OCI-LY3 (cell line): ENCODE data around the gene TEAD1.

ENCODE experiments used
- H2AFZ ChIP-seq: fragments of 200-600, 300-600 bp; shearing (Covaris generic); 2 replicates; pipeline ENCODE4 v1.6.0; 2014; ENCODE audit warnings: antibody characterized with exemption, low read depth, low read length
- H3K27ac ChIP-seq: fragments of 200-600, 300-600 bp; sonication (generic); 2 replicates; pipeline ENCODE4 v1.5.1; 2014; ENCODE audit warnings: mild to moderate bottlenecking, low read length, moderate library complexity, mixed read lengths
- H3K27me3 ChIP-seq: fragments of 200-600, 300-600 bp; sonication (generic); 2 replicates; pipeline ENCODE4 v1.6.1; 2014; ENCODE audit warnings: low read depth, low read length, mixed read lengths
- H3K36me3 ChIP-seq: fragments of 200-600, 300-600 bp; sonication (generic); replicated peaks from 2 replicates; pipeline ENCODE3; 2014; ENCODE audit warnings: low read depth, low read length, mixed read lengths
- H3K4me1 ChIP-seq: fragments of 300-600, 200-600 bp; sonication (generic); 2 replicates; pipeline ENCODE4 v1.6.1; 2014; ENCODE audit warnings: low read length, mixed read lengths
- H3K4me2 ChIP-seq: fragments of 200-600, 300-600 bp; sonication (generic); 2 replicates; pipeline ENCODE4 v1.6.1; 2014; ENCODE audit warnings: low read length, mixed read lengths
- H3K4me3 ChIP-seq: fragments of 300-600, 200-600 bp; sonication (generic); 2 replicates; pipeline ENCODE4 v1.5.1; 2014; ENCODE audit warnings: antibody characterized with exemption, mild to moderate bottlenecking, low read length, moderate library complexity
- H3K79me2 ChIP-seq: fragments of 300-600, 200-600 bp; shearing (Covaris generic); 2 replicates; pipeline ENCODE4 v1.6.1; 2014; ENCODE audit warnings: mild to moderate bottlenecking, low read length, mixed read lengths
- H3K9ac ChIP-seq: fragments of 300-600, 200-600 bp; shearing (Covaris generic); 2 replicates; pipeline ENCODE4 v1.6.0; 2014; ENCODE audit warnings: mild to moderate bottlenecking, low read length, moderate library complexity
- H3K9me3 ChIP-seq: fragments of 200-600, 300-600 bp; shearing (Covaris generic); 2 replicates; pipeline ENCODE4 v1.6.1; 2014; ENCODE audit warnings: low read length, mixed read lengths; ENCODE audit not compliant: insufficient read depth
- H4K20me1 ChIP-seq: fragments of 200-600, 300-600 bp; sonication (generic); 2 replicates; pipeline ENCODE4 v1.6.1; 2016; ENCODE audit warnings: low read length, mixed read lengths; ENCODE audit not compliant: insufficient read depth
- EZH2phosphoT487 ChIP-seq: fragments of 200-600 bp; shearing (Covaris generic); IDR thresholded peaks from 2 replicates; pipeline ENCODE4 v1.6.1; 2018; ENCODE audit warnings: antibody characterized with exemption, mixed run types, low read depth
- TF ChIP-seq, protein P1 (sequence below): fragments of 200-600, 300-600 bp; sonication (generic); IDR thresholded peaks from 2 replicates; pipeline ENCODE4 v1.5.1; 2014; ENCODE audit warnings: antibody characterized with exemption, low read length, low read depth

Gene TEAD1

DNA sequence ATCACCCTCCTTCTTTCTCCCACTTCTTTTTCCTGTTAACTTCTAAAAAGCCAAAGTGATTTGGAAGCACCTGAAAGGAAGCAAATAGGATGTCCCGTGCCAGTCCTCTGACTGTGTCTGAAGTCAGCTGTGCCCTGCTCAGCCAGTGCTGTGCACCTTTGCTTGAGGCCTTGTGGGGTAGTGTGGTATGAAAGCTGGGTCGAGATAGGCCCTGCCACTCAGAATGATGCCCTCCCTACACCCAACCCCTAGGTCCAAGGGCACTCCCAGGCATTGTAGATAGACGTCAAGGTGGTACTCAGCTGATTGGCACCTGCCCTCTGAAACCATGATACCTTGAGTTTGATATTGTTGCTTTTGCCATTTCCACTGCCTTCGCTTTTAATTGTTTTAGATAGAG is 251.3 kb downstream of the TEAD1 start:
- Histone ChIP-seq H3K27ac (no peak overlapping the region), H3K79me2 (no peaks in the 10 kb centered on the region), H3K9ac (no peak overlapping the region), H3K4me2 (no peak overlapping the region), H3K4me3 (no peak overlapping the region), H3K27me3 (no peaks in the 10 kb centered on the region), H3K36me3 (no peaks in the 10 kb centered on the region), H2AFZ (no peak overlapping the region), H4K20me1 (no peaks in the 10 kb centered on the region), H3K4me1 (no peaks in the 10 kb centered on the region), H3K9me3 (no peaks in the 10 kb centered on the region)
- TF ChIP-seq EZH2phosphoT487, result no peak
- TF ChIP-seq, protein P1, sequence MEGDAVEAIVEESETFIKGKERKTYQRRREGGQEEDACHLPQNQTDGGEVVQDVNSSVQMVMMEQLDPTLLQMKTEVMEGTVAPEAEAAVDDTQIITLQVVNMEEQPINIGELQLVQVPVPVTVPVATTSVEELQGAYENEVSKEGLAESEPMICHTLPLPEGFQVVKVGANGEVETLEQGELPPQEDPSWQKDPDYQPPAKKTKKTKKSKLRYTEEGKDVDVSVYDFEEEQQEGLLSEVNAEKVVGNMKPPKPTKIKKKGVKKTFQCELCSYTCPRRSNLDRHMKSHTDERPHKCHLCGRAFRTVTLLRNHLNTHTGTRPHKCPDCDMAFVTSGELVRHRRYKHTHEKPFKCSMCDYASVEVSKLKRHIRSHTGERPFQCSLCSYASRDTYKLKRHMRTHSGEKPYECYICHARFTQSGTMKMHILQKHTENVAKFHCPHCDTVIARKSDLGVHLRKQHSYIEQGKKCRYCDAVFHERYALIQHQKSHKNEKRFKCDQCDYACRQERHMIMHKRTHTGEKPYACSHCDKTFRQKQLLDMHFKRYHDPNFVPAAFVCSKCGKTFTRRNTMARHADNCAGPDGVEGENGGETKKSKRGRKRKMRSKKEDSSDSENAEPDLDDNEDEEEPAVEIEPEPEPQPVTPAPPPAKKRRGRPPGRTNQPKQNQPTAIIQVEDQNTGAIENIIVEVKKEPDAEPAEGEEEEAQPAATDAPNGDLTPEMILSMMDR, result no peak

DNA sequence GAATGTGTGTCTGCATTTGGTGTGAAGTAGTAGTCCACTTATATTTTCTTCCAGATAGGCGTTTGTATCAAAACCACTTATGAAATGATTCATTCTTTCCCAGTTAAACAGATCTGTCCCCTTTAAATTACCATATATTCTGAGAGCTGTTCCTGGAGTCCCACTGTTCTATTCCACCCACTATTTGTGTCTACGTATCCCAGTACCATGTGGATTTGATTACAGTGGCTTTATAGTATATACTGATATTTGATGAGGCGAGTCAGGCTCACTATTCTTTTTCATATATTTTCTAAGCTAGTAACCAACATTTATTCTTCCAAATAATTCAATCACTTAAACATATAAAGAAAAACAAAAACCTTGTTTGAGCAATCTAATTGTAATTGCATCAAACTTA is 253.0 kb downstream of the TEAD1 start:
- no peak overlapping the region for H2AFZ ChIP-seq
- H3K27ac ChIP-seq, result no peak overlapping the region
- no peaks in the 10 kb centered on the region for H4K20me1 ChIP-seq
- no peak overlapping the region for H3K4me3 ChIP-seq
- TF ChIP-seq, protein P1, result no peak
- no peak for TF ChIP-seq EZH2phosphoT487
- no peaks in the 10 kb centered on the region for H3K79me2 ChIP-seq
- no peaks in the 10 kb centered on the region for H3K36me3 ChIP-seq
- no peaks in the 10 kb centered on the region for H3K4me1 ChIP-seq
- H3K9me3 ChIP-seq, result no peaks in the 10 kb centered on the region
- H3K27me3 ChIP-seq, result no peaks in the 10 kb centered on the region
- no peak overlapping the region for H3K9ac ChIP-seq
- no peak overlapping the region for H3K4me2 ChIP-seq

DNA sequence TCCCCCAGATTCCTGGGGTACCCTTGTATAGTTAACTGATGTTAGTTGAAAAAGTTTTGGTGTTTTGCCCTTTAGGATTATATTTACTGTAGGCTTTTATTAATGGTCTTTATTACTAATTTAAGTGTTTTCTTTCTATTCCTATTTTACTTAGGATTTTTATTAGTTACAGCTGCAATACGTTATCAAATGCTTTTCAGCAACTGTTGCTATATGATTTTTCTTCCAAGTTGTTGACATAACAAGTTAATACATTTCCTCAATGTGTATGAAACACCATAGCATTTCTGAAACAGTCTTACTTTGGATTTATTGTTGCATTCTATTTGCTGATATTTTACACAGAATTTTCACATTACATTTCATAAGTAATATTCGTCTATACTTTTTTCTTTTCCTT is 253.7 kb downstream of the TEAD1 start:
- no peak overlapping the region for H3K4me2 ChIP-seq
- no peaks in the 10 kb centered on the region for H3K79me2 ChIP-seq
- H3K9me3 ChIP-seq, result no peaks in the 10 kb centered on the region
- no peak overlapping the region for H3K9ac ChIP-seq
- H3K27me3 ChIP-seq, result no peaks in the 10 kb centered on the region
- no peak overlapping the region for H2AFZ ChIP-seq
- no peaks in the 10 kb centered on the region for H3K4me1 ChIP-seq
- no peak overlapping the region for H3K27ac ChIP-seq
- no peak for TF ChIP-seq EZH2phosphoT487
- H3K36me3 ChIP-seq, result no peaks in the 10 kb centered on the region
- H3K4me3 ChIP-seq, result no peak overlapping the region
- no peaks in the 10 kb centered on the region for H4K20me1 ChIP-seq

DNA sequence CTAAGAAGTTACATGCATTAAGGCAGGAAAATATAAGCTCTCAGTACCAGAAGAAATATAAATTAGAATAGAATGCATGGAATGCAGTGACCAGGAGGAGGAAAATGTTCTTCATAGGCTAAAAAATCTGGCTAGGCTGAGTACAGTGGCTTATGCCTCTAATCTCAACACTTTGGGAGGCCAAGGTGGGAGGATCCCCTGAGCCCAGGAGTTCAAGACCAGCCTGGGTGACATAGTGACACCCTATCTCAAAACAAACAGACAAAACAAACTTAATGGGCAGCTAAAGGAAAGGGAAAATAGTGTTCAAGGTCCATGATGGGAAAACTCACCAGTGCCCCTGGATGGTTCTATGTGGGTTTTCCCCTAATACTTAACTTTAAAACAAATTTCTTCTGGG is 256.6 kb downstream of the TEAD1 start:
- no peaks in the 10 kb centered on the region for H3K36me3 ChIP-seq
- no peaks in the 10 kb centered on the region for H3K9me3 ChIP-seq
- no peak overlapping the region for H3K27ac ChIP-seq
- no peaks in the 10 kb centered on the region for H3K4me1 ChIP-seq
- H4K20me1 ChIP-seq, result no peaks in the 10 kb centered on the region
- H2AFZ ChIP-seq, result no peak overlapping the region
- H3K27me3 ChIP-seq, result no peaks in the 10 kb centered on the region
- H3K4me2 ChIP-seq, result no peak overlapping the region
- no peak overlapping the region for H3K4me3 ChIP-seq
- no peak overlapping the region for H3K9ac ChIP-seq
- TF ChIP-seq, protein P1, result no peak
- TF ChIP-seq EZH2phosphoT487, result no peak
- no peaks in the 10 kb centered on the region for H3K79me2 ChIP-seq

DNA sequence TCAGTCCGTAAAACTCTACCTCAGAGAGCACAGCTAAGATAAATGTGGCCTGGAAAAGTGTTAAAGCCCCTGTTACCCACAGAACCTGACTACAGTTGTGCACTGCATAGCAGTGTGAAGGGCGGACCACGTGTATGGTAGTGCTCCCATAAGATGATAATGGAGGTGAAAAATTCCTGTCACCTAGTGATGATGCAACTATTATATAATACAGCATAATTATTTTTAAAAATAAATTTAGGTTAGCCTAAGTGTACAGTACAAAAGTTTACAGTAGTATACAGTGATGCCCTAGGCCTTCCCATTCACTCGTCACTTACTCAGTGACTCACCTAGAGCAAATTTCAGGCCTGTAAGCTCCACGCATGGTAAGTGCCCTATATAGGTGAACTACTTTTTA is 258.3 kb downstream of the TEAD1 start:
- Histone ChIP-seq H2AFZ (no peak overlapping the region), H3K79me2 (no peaks in the 10 kb centered on the region), H3K4me1 (no peaks in the 10 kb centered on the region), H3K4me2 (no peak overlapping the region), H3K9ac (no peak overlapping the region), H3K36me3 (no peaks in the 10 kb centered on the region), H3K27me3 (no peaks in the 10 kb centered on the region), H3K27ac (no peak overlapping the region), H3K9me3 (no peaks in the 10 kb centered on the region), H4K20me1 (no peaks in the 10 kb centered on the region), H3K4me3 (no peak overlapping the region)
- TF ChIP-seq, protein P1, result no peak
- no peak for TF ChIP-seq EZH2phosphoT487
